PC-3 (cell line): ENCODE measurements around the gene CSAD. TPM values are rescaled to one million over a fixed set of nuclear protein-coding genes. Genes with fewer than 3 reads are reported as not detected.

ENCODE experiments used
- ATAC-seq: fragments of 200-7000 bp; cut with Tn5 transposase; 2 replicates; pipeline ENCODE4 v1.9.1; 2020; ENCODE audit warnings: mild to moderate bottlenecking, moderate library complexity
- BruUV-seq: library from RNA; stranded (reverse); fragments of 400-500 nt; replicated peaks from 2 replicates; lab custom pipeline; 2021; lab: Mats Ljungman, UMichigan
- CTCF ChIA-PET: fragments of 300-600 bp; sonication (Branson Sonifier 250); formaldehyde crosslinking; loops from one replicate; lab custom pipeline; 2022; ENCODE audit warnings: antibody characterized with exemption; lab: Charles Lee
- POLR2A ChIA-PET: fragments of 300-600 bp; sonication (Branson Sonifier 250); formaldehyde crosslinking; loops from one replicate; lab custom pipeline; 2022; ENCODE audit warnings: antibody characterized with exemption; ENCODE audit not compliant: unreplicated experiment; lab: Charles Lee
- DNase-seq: peaks from one replicate; pipeline ENCODE4 v3.0.0-alpha.2; 2015
- H2AFZ ChIP-seq: fragments of 300-600 bp; sonication (generic); 2 replicates; pipeline ENCODE4 v1.6.0; 2016; ENCODE audit warnings: antibody characterized with exemption, low read length
- H3F3A ChIP-seq: fragments of 300-600 bp; sonication (generic); one replicate; pipeline ENCODE4 v1.6.0; 2017; ENCODE audit warnings: antibody characterized with exemption, low read length, control low read depth, mild to moderate bottlenecking; ENCODE audit not compliant: unreplicated experiment
- H3K27ac ChIP-seq: fragments of 300-600 bp; sonication (generic); 2 replicates; pipeline ENCODE4 v1.5.1; 2016; ENCODE audit warnings: mild to moderate bottlenecking, low read length
- H3K27me3 ChIP-seq: fragments of 300-600 bp; sonication (generic); 2 replicates; pipeline ENCODE4 v1.6.1; 2016; ENCODE audit warnings: low read length, mixed read lengths
- H3K36me3 ChIP-seq: fragments of 300-600 bp; sonication (generic); 2 replicates; pipeline ENCODE4 v1.6.1; 2016; ENCODE audit warnings: low read depth, mixed run types, low read length, mixed read lengths
- H3K4me1 ChIP-seq: fragments of 300-600 bp; sonication (generic); 2 replicates; pipeline ENCODE4 v1.5.1; 2016; ENCODE audit warnings: low read length; ENCODE audit not compliant: insufficient read depth
- H3K4me2 ChIP-seq: fragments of 300-600 bp; sonication (generic); 2 replicates; pipeline ENCODE4 v1.6.0; 2016; ENCODE audit warnings: low read length
- H3K4me3 ChIP-seq: fragments of 300-600 bp; sonication (generic); 2 replicates; pipeline ENCODE4 v1.5.1; 2016; ENCODE audit warnings: mild to moderate bottlenecking, low read length, mixed read lengths
- H3K79me2 ChIP-seq: fragments of 300-600 bp; sonication (generic); 2 replicates; pipeline ENCODE4 v1.6.1; 2017; ENCODE audit warnings: low read length, mixed read lengths
- H3K9ac ChIP-seq: fragments of 300-600 bp; sonication (generic); 2 replicates; pipeline ENCODE4 v1.6.0; 2016; ENCODE audit warnings: mild to moderate bottlenecking, low read length
- H3K9me2 ChIP-seq: fragments of 300-600 bp; sonication (generic); replicated peaks from 2 replicates; pipeline ENCODE4 v1.6.1; 2016; ENCODE audit warnings: mixed run types, low read length, mixed read lengths
- H3K9me3 ChIP-seq: fragments of 300-600 bp; sonication (generic); 2 replicates; pipeline ENCODE4 v1.6.1; 2016; ENCODE audit warnings: low read length, mixed read lengths
- H4K20me1 ChIP-seq: fragments of 300-600 bp; sonication (generic); 2 replicates; pipeline ENCODE4 v1.6.1; 2016; ENCODE audit warnings: low read length, mixed read lengths
- CTCF ChIP-seq: fragments of 300-600 bp; sonication (generic); conservative IDR thresholded peaks from 2 replicates; pipeline ENCODE4 v1.5.1; 2017; ENCODE audit warnings: antibody characterized with exemption, low read depth, mild to moderate bottlenecking, low read length
- EZH2 ChIP-seq: fragments of 300-600 bp; sonication (generic); IDR thresholded peaks from one replicate; pipeline ENCODE4 v1.6.1; 2017; ENCODE audit warnings: antibody characterized with exemption, mild to moderate bottlenecking, low read length; ENCODE audit not compliant: unreplicated experiment
- EZH2phosphoT487 ChIP-seq: fragments of 300-600 bp; sonication (generic); IDR thresholded peaks from 2 replicates; pipeline ENCODE4 v1.6.1; 2018; ENCODE audit warnings: mild to moderate bottlenecking, antibody characterized with exemption, low read length, borderline replicate concordance
- intact Hi-C: fragments of 100-400 bp; cut with micrococcal nuclease; formaldehyde crosslinking; loops from 2 replicates; pipeline ENCODE4 v1.9.0; 2023
- total RNA-seq: library from RNA; depleted of rRNA; stranded (reverse); fragments of >200 nt; gene quantifications from 2 replicates; pipeline ENCODE4 v1.2.3, GENCODE V29; 2014

The CSAD gene
- total RNA-seq, 1 experiment from 2014 or later, result 21.5 TPM

- no peak overlapping the region for H3K4me3 ChIP-seq
- CTCF ChIA-PET, result no interaction called here
- H4K20me1 ChIP-seq, result no peaks in the 10 kb centered on the region
- H2AFZ ChIP-seq, result no peak overlapping the region
- no peaks in the 10 kb centered on the region for H3K79me2 ChIP-seq
- DNase-seq, result no peak
- TF ChIP-seq EZH2phosphoT487, result no peak
- no peak for TF ChIP-seq CTCF
- no peak for TF ChIP-seq EZH2
- ATAC-seq, result no peak
- no peak overlapping the region for H3K27ac ChIP-seq
- no peaks in the 10 kb centered on the region for H3K4me1 ChIP-seq
- H3F3A ChIP-seq, result no peaks in the 10 kb centered on the region
- no peaks in the 10 kb centered on the region for H3K36me3 ChIP-seq
- POLR2A ChIA-PET, result no interaction called here
- intact Hi-C loops, result no loop called here
- BruUV-seq, result no TSS peak
- H3K27me3 ChIP-seq, result no peaks in the 10 kb centered on the region
- H3K9me2 ChIP-seq, result no peaks in the 10 kb centered on the region
- no peak overlapping the region for H3K4me2 ChIP-seq
- no peaks in the 10 kb centered on the region for H3K9me3 ChIP-seq
- no peak overlapping the region for H3K9ac ChIP-seq
Measured at GRCh38 chr12:53133722-53134121, 47.0 kb downstream of the CSAD start.

- Histone ChIP-seq H2AFZ (no peak overlapping the region), H3K4me1 (no peaks in the 10 kb centered on the region), H3K79me2 (no peaks in the 10 kb centered on the region), H3K4me3 (no peak overlapping the region), H3K4me2 (no peak overlapping the region), H3F3A (no peaks in the 10 kb centered on the region), H3K27me3 (no peaks in the 10 kb centered on the region), H3K9me2 (no peaks in the 10 kb centered on the region), H3K9me3 (no peaks in the 10 kb centered on the region), H3K27ac (no peak overlapping the region), H4K20me1 (no peaks in the 10 kb centered on the region), H3K36me3 (no peaks in the 10 kb centered on the region), H3K9ac (no peak overlapping the region)
- DNase-seq (no peak), ATAC-seq (no peak)
- TF ChIP-seq EZH2phosphoT487 (no peak), EZH2 (no peak), CTCF (no peak)
- intact Hi-C loops, result no loop called here
- POLR2A ChIA-PET, result no interaction called here
- CTCF ChIA-PET, result no interaction called here
- no TSS peak for BruUV-seq
Measured at GRCh38 chr12:53131844-53132243, 48.9 kb downstream of the CSAD start.

- ChIA-PET POLR2A (no interaction called here), CTCF (no interaction called here)
- DNase-seq (no peak), ATAC-seq (no peak)
- H3K9ac ChIP-seq, result no peak overlapping the region
- TF ChIP-seq EZH2phosphoT487 (no peak), CTCF (no peak), EZH2 (no peak)
- no peak overlapping the region for H3K4me3 ChIP-seq
- H3K27ac ChIP-seq, result no peak overlapping the region
- H3K27me3 ChIP-seq, result no peaks in the 10 kb centered on the region
- BruUV-seq, result no TSS peak
- H3K79me2 ChIP-seq, result no peaks in the 10 kb centered on the region
- no peak overlapping the region for H3K4me2 ChIP-seq
- no peaks in the 10 kb centered on the region for H3K9me3 ChIP-seq
- H4K20me1 ChIP-seq, result no peaks in the 10 kb centered on the region
- H2AFZ ChIP-seq, result no peak overlapping the region
- H3F3A ChIP-seq, result no peaks in the 10 kb centered on the region
- intact Hi-C loops, result no loop called here
- H3K4me1 ChIP-seq, result no peaks in the 10 kb centered on the region
- H3K9me2 ChIP-seq, result no peaks in the 10 kb centered on the region
- H3K36me3 ChIP-seq, result no peaks in the 10 kb centered on the region
Measured at GRCh38 chr12:53128780-53129569, 51.8 kb downstream of the CSAD start.
